Measurements from ENCODE around the gene SLC25A11.

Gene SLC25A11

GRCh38 chr17:4945176-4945943, 5.5 kb upstream of the SLC25A11 start:
- Histone ChIP-seq H3K4me3 (ENCODE audit: low read length in 2 of 2) (peak overlapping the region; percentile 89 to 93), H3K36me3 (ENCODE audit: control insufficient read depth in 2 of 2, insufficient read depth in 2 of 2, low read length in 2 of 2) (peaks cover 40 to 42% of the 10 kb centered on the region in 2 donors), H3K27ac (ENCODE audit: low read depth in 2 of 2, low read length in 2 of 2) (peak overlapping the region; percentile 73 to 100), H3K4me1 (ENCODE audit: control insufficient read depth in 2 of 2, insufficient read depth in 2 of 2, low read length in 2 of 2) (peaks cover 41 to 44% of the 10 kb centered on the region in 2 donors), H3K9me3 (ENCODE audit: control insufficient read depth in 2 of 2, low read length in 2 of 2) (no peaks in the 10 kb centered on the region), H3K27me3 (ENCODE audit: control insufficient read depth in 2 of 2, insufficient read depth in 2 of 2, low read length in 2 of 2) (no peaks in the 10 kb centered on the region), H3K9ac (ENCODE audit: low read depth in 1 of 2, low read length in 2 of 2) (peak overlapping the region; percentile 11 to 41)

GRCh38 chr17:4944554-4945175, 4.8 kb upstream of the SLC25A11 start:
- Histone ChIP-seq H3K9me3 (ENCODE audit: control insufficient read depth in 2 of 2, low read length in 2 of 2) (no peaks in the 10 kb centered on the region), H3K4me1 (ENCODE audit: control insufficient read depth in 2 of 2, insufficient read depth in 2 of 2, low read length in 2 of 2) (peaks cover 37 to 40% of the 10 kb centered on the region in 2 donors), H3K36me3 (ENCODE audit: control insufficient read depth in 2 of 2, insufficient read depth in 2 of 2, low read length in 2 of 2) (peaks cover 40 to 42% of the 10 kb centered on the region in 2 donors), H3K4me3 (ENCODE audit: low read length in 2 of 2) (peak overlapping the region in 1 of 2 donors; percentile 54), H3K27ac (ENCODE audit: low read depth in 2 of 2, low read length in 2 of 2) (peak overlapping the region; percentile 73 to 100), H3K27me3 (ENCODE audit: control insufficient read depth in 2 of 2, insufficient read depth in 2 of 2, low read length in 2 of 2) (no peaks in the 10 kb centered on the region), H3K9ac (ENCODE audit: low read depth in 1 of 2, low read length in 2 of 2) (peak overlapping the region; percentile 11 to 41)

- Histone ChIP-seq H3K4me3 (ENCODE audit: low read length in 2 of 2) (peak overlapping the region in 1 of 2 donors; percentile 54), H3K9ac (ENCODE audit: low read depth in 1 of 2, low read length in 2 of 2) (peak overlapping the region in 1 of 2 donors; percentile 32), H3K36me3 (ENCODE audit: control insufficient read depth in 2 of 2, insufficient read depth in 2 of 2, low read length in 2 of 2) (peaks cover 40 to 42% of the 10 kb centered on the region in 2 donors), H3K9me3 (ENCODE audit: control insufficient read depth in 2 of 2, low read length in 2 of 2) (no peaks in the 10 kb centered on the region), H3K4me1 (ENCODE audit: control insufficient read depth in 2 of 2, insufficient read depth in 2 of 2, low read length in 2 of 2) (peaks cover 39 to 42% of the 10 kb centered on the region in 2 donors), H3K27me3 (ENCODE audit: control insufficient read depth in 2 of 2, insufficient read depth in 2 of 2, low read length in 2 of 2) (no peaks in the 10 kb centered on the region), H3K27ac (ENCODE audit: low read depth in 2 of 2, low read length in 2 of 2) (peak overlapping the region; percentile 73 to 100)
Observed at GRCh38 chr17:4944163-4944553, 4.3 kb upstream of the SLC25A11 start.

GRCh38 chr17:4942760-4943508, 3.1 kb upstream of the SLC25A11 start:
- Histone ChIP-seq H3K4me1 (ENCODE audit: control insufficient read depth in 2 of 2, insufficient read depth in 2 of 2, low read length in 2 of 2) (peaks cover 52 to 54% of the 10 kb centered on the region in 2 donors), H3K9me3 (ENCODE audit: control insufficient read depth in 2 of 2, low read length in 2 of 2) (no peaks in the 10 kb centered on the region), H3K36me3 (ENCODE audit: control insufficient read depth in 2 of 2, insufficient read depth in 2 of 2, low read length in 2 of 2) (peaks cover 45 to 47% of the 10 kb centered on the region in 2 donors), H3K9ac (ENCODE audit: low read depth in 1 of 2, low read length in 2 of 2) (no peak overlapping the region), H3K27me3 (ENCODE audit: control insufficient read depth in 2 of 2, insufficient read depth in 2 of 2, low read length in 2 of 2) (no peaks in the 10 kb centered on the region), H3K27ac (ENCODE audit: low read depth in 2 of 2, low read length in 2 of 2) (peak overlapping the region in 1 of 2 donors; percentile 2), H3K4me3 (ENCODE audit: low read length in 2 of 2) (no peak overlapping the region)

- Histone ChIP-seq H3K9ac (ENCODE audit: low read depth in 1 of 2, low read length in 2 of 2) (peak overlapping the region; percentile 92 to 99), H3K4me1 (ENCODE audit: control insufficient read depth in 2 of 2, insufficient read depth in 2 of 2, low read length in 2 of 2) (peaks cover 46% of the 10 kb centered on the region in 2 donors), H3K27me3 (ENCODE audit: control insufficient read depth in 2 of 2, insufficient read depth in 2 of 2, low read length in 2 of 2) (no peaks in the 10 kb centered on the region), H3K4me3 (ENCODE audit: low read length in 2 of 2) (peak overlapping the region; percentile 79 to 87), H3K27ac (ENCODE audit: low read depth in 2 of 2, low read length in 2 of 2) (peak overlapping the region; percentile 89 to 91), H3K9me3 (ENCODE audit: control insufficient read depth in 2 of 2, low read length in 2 of 2) (no peaks in the 10 kb centered on the region), H3K36me3 (ENCODE audit: control insufficient read depth in 2 of 2, insufficient read depth in 2 of 2, low read length in 2 of 2) (peaks cover 48 to 58% of the 10 kb centered on the region in 2 donors)
Observed at GRCh38 chr17:4941319-4941610, 1.4 kb upstream of the SLC25A11 start.

- Histone ChIP-seq H3K4me1 (ENCODE audit: control insufficient read depth in 2 of 2, insufficient read depth in 2 of 2, low read length in 2 of 2) (peaks cover 41% of the 10 kb centered on the region in 2 donors), H3K36me3 (ENCODE audit: control insufficient read depth in 2 of 2, insufficient read depth in 2 of 2, low read length in 2 of 2) (peaks cover 43 to 57% of the 10 kb centered on the region in 2 donors)
Observed at GRCh38 chr17:4940555-4941318, 891 bp upstream of the SLC25A11 start.

GRCh38 chr17:4939546-4939795, 375 bp downstream of the SLC25A11 start:
- H3K36me3 ChIP-seq (ENCODE audit: control insufficient read depth in 2 of 2, insufficient read depth in 2 of 2, low read length in 2 of 2): peaks cover 36 to 45% of the 10 kb centered on the region in 2 donors
- H3K27ac ChIP-seq (ENCODE audit: low read depth in 2 of 2, low read length in 2 of 2): peak overlapping the region; percentile 89 to 91
- H3K9ac ChIP-seq (ENCODE audit: low read depth in 1 of 2, low read length in 2 of 2): peak overlapping the region; percentile 92 to 99
- H3K27me3 ChIP-seq (ENCODE audit: control insufficient read depth in 2 of 2, insufficient read depth in 2 of 2, low read length in 2 of 2): no peaks in the 10 kb centered on the region
- H3K4me3 ChIP-seq (ENCODE audit: low read length in 2 of 2): peak overlapping the region; percentile 79 to 87
- H3K4me1 ChIP-seq (ENCODE audit: control insufficient read depth in 2 of 2, insufficient read depth in 2 of 2, low read length in 2 of 2): peaks cover 29 to 31% of the 10 kb centered on the region in 2 donors
- no peaks in the 10 kb centered on the region for H3K9me3 ChIP-seq (ENCODE audit: control insufficient read depth in 2 of 2, low read length in 2 of 2)

More at GRCh38 chr17:4940555-4941318, 891 bp upstream of the SLC25A11 start:
- peak overlapping the region; percentile 92 to 99 for H3K9ac ChIP-seq (ENCODE audit: low read depth in 1 of 2, low read length in 2 of 2)
- H3K9me3 ChIP-seq (ENCODE audit: control insufficient read depth in 2 of 2, low read length in 2 of 2): no peaks in the 10 kb centered on the region
- H3K27ac ChIP-seq (ENCODE audit: low read depth in 2 of 2, low read length in 2 of 2): peak overlapping the region; percentile 89 to 91
- H3K27me3 ChIP-seq (ENCODE audit: control insufficient read depth in 2 of 2, insufficient read depth in 2 of 2, low read length in 2 of 2): no peaks in the 10 kb centered on the region
- peak overlapping the region; percentile 79 to 87 for H3K4me3 ChIP-seq (ENCODE audit: low read length in 2 of 2)

GRCh38 chr17:4938688-4939545, 929 bp downstream of the SLC25A11 start:
- H3K9ac ChIP-seq (ENCODE audit: low read depth in 1 of 2, low read length in 2 of 2): peak overlapping the region; percentile 92 to 99
- H3K27me3 ChIP-seq (ENCODE audit: control insufficient read depth in 2 of 2, insufficient read depth in 2 of 2, low read length in 2 of 2): no peaks in the 10 kb centered on the region
- H3K4me3 ChIP-seq (ENCODE audit: low read length in 2 of 2): peak overlapping the region; percentile 79 to 87
- H3K4me1 ChIP-seq (ENCODE audit: control insufficient read depth in 2 of 2, insufficient read depth in 2 of 2, low read length in 2 of 2): peaks cover 31 to 35% of the 10 kb centered on the region in 2 donors
- peaks cover 32 to 39% of the 10 kb centered on the region in 2 donors for H3K36me3 ChIP-seq (ENCODE audit: control insufficient read depth in 2 of 2, insufficient read depth in 2 of 2, low read length in 2 of 2)
- peak overlapping the region; percentile 89 to 91 for H3K27ac ChIP-seq (ENCODE audit: low read depth in 2 of 2, low read length in 2 of 2)
- no peaks in the 10 kb centered on the region for H3K9me3 ChIP-seq (ENCODE audit: control insufficient read depth in 2 of 2, low read length in 2 of 2)

GRCh38 chr17:4938069-4938491, 1.8 kb downstream of the SLC25A11 start:
- Histone ChIP-seq H3K4me3 (ENCODE audit: low read length in 2 of 2) (peak overlapping the region; percentile 79 to 87), H3K4me1 (ENCODE audit: control insufficient read depth in 2 of 2, insufficient read depth in 2 of 2, low read length in 2 of 2) (peaks cover 32% of the 10 kb centered on the region in 2 donors), H3K27ac (ENCODE audit: low read depth in 2 of 2, low read length in 2 of 2) (peak overlapping the region in 1 of 2 donors; percentile 89), H3K9me3 (ENCODE audit: control insufficient read depth in 2 of 2, low read length in 2 of 2) (no peaks in the 10 kb centered on the region), H3K9ac (ENCODE audit: low read depth in 1 of 2, low read length in 2 of 2) (peak overlapping the region in 1 of 2 donors; percentile 92), H3K36me3 (ENCODE audit: control insufficient read depth in 2 of 2, insufficient read depth in 2 of 2, low read length in 2 of 2) (peaks cover 27 to 32% of the 10 kb centered on the region in 2 donors), H3K27me3 (ENCODE audit: control insufficient read depth in 2 of 2, insufficient read depth in 2 of 2, low read length in 2 of 2) (no peaks in the 10 kb centered on the region)
